GM18499 (cell line): Measurements from ENCODE around the gene IFT81.
"Not testable (repeated sequence)": the region's sequence is repeated elsewhere in the genome, so short reads cannot be mapped to it uniquely, and the experiment has no call there.

Experiments
- ATAC-seq: cut with Tn5 transposase; IDR thresholded peaks from one replicate; pipeline ENCODE4 v1.9.1; 2021; ENCODE audit warnings: moderate number of reproducible peaks; ENCODE audit not compliant: insufficient read depth, unreplicated experiment

IFT81 gene

DNA sequence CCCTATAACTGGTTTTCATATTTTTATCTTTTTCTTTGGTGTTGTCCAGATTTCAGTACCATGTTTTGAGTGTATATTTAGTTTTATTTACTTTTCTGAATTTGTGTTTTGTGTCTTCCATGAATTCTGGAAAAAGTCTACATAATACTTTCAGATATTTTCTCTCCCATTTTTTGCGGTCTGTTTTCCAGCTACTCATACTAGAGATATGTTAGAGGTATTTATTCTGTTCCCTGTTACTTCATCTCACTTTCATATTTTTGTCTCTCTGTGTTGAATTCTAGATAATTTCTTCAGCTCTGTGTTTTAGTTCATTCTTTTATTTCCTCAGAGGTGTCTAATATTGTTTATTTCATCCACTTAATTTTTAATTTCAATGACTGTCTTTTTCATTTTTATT is 74.2 kb downstream of the IFT81 start:
- no peak for ATAC-seq

- ATAC-seq, result no peak
Measured at GRCh38 chr12:110199339-110200123, 75.4 kb downstream of the IFT81 start.

GRCh38 chr12:110200124-110200417 is 75.9 kb downstream of the IFT81 start:
- ATAC-seq, result no peak

DNA sequence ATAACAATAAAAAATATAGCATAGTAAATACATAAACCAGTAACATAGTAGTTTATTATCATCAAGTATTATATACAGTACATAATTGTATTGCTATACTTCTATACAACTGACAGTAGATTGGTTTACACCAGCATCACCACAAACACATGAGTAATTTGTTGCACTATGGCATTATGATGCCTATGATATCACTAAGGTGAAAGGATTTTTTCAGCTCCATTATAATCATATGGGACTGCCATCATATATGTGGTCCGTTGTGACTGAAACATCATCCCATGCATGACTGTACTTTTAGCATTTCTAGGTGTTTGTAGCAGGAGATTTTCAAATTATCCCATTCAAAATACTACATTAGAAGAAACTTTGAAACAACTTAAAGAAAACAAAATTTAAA is 77.8 kb downstream of the IFT81 start:
- ATAC-seq, result no peak

DNA sequence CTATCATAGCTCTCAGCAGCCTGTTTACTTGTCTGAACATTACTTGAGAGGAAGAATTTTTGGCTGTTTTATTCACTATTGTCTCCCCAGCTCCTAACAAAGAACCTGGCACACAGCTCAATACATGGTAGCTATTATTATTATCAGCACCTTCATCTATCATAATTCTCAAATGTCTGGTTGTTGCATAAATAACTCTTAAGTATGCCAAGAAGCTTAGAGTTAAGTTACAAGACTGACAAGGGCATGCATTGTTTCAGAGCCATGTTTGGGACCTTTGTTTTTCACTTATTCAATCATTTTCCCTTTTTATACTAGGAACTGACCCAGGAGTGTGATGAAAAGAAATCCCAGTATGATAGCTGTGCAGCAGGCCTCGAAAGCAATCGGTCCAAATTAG is 79.4 kb downstream of the IFT81 start:
- no peak for ATAC-seq

DNA sequence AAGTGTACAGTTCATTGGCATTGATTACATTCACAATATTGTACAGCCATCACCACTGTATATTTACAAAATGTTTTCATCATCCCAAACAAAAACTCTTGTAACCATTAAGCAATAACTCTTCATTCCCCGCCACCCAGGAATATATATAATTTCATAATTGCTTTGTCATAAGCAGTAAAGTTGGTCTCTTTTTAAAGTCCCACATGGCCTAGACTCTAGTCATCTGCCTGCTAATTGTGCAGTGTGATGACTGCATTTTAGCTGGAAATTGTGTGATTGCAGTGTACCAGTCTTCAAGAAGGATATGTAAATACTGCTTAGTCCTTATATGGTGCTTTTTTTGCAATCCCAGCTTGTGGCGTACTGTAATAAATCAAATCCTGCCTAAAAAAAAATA is 81.8 kb downstream of the IFT81 start:
- ATAC-seq, result no peak

- not testable (repeated sequence) for ATAC-seq
Measured at GRCh38 chr12:110211639-110212536, 87.7 kb downstream of the IFT81 start.

DNA sequence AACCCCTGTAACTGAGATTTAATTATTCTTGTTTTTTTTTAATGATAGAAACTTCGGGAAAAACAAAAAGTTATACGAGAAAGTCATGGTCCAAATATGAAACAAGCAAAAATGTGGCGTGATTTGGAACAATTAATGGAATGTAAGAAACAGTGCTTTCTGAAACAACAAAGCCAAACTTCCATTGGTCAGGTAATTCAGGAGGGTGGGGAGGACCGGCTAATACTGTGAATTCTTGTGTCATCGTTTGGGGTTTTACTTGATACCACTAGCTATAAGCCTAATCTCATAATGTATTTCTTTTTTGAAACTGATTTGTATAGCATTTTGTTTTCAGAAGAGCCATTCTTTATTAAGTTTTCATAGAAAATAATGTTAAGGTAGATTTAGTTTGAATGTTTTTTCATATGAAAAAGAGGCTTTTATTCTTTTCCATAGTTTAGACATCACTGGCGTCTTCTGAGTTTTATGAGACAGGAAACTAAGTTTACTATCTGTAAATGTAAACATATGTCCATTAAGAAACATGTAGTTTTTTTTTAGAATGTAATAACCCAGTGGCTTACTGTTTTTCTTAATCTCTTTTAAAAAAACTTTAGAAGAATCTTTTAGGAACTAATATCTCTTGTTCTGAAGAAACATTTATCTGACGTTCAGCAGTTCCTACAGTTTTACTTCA is 94.0 kb downstream of the IFT81 start:
- no peak for ATAC-seq

DNA sequence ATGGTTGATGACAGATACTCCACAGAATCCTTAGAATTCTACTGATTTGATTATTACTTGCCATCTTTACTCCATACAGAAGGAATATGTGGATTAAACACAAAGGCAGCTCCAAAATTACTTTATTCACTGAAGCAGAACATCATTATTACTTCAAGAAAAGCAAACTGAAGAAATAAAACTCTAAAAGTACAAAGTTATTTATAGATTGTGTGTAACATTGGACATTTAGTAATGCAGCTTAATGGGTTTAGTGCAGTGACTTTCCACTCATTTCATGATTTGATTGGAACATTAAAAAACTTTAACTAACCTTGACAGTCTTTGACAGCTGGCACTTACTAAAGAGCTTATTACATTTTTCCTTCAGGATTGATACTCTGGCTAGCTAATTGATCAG is 97.9 kb downstream of the IFT81 start:
- no peak for ATAC-seq

DNA sequence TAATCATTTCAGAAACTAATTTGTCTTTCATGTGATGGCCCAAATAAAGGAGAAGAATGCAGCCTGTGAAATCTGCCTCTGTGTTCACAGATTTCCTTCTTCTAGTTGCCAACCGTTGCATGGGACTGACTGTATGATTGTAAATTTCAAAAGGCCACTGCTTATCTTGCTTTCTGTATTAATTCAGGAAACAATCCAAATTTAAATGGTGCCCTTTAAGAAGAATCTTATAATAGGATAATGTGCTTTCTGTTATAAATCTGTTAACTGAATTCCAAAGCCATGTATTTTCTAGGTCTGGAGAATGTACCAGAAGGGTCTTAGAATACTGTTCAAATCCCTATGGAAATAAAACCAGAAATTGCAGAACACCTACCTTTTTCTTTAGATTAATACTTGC is 98.3 kb downstream of the IFT81 start:
- no peak for ATAC-seq

DNA sequence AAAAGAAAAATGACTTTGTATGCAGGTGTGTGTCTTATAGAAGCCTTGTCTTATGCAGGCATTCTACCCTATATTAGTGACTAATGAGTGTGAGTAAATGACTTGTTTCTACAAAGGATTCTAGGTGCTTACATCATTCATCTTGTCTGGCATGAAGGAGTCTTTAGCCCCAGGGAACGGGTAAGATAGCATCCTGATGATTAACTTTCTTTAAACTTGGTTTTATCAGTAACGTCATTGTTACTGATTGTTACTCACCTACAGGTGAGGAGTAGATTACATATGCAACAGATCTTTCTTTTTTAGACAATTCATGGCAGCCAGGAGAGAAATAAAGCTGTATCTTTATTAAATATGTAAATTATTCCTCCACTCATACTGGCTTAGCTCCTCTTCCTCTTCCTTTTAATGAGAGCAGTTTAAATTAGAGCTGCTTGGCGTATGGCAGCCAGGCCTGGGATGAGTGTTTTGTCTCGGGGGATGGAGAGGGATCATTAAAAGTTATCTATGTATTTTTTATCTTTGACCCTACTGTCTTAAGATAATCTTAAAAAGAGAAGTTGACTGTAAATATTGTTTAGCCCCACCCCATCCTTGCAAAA is 99.7 kb downstream of the IFT81 start:
- no peak for ATAC-seq

GRCh38 chr12:110224379-110225304 is 100.5 kb downstream of the IFT81 start:
- no peak for ATAC-seq

DNA sequence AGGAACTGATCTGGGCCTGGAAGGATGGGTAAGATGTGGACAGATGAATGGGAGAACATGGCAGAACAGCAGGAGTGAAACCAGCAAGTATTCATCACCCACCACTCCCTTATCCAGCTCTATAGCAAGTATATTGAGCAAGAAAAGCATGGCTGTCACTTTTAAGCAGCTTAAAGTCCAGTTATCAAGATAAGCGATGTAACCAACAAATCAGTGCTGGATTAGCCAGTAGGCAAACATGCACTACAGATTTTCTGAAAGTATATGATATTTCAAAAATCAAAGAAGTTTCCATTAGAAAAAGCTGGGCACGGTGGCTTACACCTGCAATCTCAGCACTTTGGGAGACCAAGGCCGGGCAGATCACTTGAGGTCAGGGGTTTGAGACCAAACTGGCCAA is 103.0 kb downstream of the IFT81 start:
- no peak for ATAC-seq

DNA sequence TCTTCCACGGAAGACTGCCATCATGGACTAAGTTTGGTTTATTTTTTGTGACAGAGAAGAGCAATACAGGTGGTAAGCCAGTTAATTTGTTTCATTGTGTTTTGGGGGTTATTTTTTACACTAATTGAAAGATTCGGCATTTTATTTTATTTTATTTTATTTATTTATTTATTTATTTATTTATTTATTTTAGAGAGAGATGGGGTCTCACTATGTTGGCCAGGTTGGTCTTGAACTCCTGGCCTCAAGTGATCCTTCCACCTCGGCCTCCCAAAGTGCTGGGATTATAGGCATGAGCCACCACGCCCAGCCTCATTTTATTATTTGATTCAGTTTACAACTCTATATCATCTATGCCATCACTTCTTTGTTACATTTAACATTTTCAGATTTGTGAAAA is 104.2 kb downstream of the IFT81 start:
- not testable (repeated sequence) for ATAC-seq

DNA sequence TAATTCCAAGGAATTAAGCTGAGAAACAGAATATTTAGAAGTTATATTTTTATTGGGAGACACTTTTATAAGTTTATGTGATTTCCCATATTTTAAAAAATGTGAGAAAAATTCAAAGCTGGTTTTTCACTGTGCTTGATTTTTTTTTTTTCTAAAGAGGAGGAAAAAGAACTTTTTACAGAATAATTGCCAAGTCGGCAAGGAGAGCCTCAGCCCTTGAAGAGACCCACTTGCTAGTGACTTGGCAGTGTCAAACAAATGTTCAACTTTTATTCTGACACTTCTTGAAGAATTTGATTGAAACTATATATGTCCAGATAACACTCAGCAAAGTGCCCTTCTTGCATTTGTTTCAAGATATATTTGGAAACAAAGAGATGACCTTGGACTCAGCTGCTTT is 104.6 kb downstream of the IFT81 start:
- ATAC-seq, result no peak

GRCh38 chr12:110229409-110229808 is 105.3 kb downstream of the IFT81 start:
- ATAC-seq, result no peak

DNA sequence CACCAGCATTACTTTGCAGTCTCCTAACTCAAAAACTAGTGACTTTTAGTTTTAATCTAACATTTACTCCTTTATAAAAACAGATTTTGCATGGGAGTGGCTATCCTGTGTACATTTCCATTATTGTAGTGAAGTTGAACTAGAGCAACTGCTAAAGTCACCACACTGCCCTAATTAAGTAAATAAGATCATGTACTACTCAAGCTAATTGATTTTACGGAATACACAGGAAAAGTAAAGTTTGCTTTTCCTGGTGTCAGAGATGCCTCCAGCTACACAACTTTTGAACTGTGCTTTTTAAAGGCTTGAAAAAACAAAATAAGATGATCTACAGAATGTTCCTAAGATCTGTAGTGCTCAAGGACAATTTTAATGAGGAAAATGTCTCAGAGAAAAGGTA is 106.5 kb downstream of the IFT81 start:
- ATAC-seq, result no peak

DNA sequence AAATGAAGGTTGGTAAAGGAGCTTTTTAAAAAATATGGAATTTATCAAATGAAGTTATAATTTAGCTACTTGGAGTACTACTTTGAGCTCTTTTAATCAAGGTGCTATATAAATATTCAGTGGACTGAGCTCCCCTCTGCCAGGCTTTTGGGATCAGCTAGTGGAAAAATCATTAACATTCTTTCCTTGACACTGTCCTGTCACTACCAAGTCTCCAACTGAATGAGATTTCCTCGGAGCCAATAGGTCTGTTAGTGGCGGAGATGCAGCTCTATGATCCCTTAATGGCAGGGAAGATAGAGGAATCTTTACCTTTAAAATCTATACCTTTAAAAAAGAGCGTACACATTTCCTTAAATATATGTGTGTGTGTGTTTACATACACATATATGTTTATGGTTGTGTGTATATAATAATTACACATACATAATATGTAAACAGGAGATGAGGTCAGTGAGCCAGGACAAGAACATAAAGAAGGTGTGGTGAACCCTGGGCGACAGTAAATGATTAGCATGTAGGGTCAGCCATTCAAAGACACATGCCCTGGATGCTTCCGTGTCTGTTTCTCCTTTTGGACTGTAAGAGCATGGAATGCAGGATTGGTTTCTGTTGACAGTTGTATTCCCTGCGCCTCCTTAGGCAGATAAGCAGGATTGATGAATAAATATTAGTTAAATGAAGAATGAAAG is 109.2 kb downstream of the IFT81 start:
- ATAC-seq, result no peak

GRCh38 chr12:110234331-110234751 is 110.2 kb downstream of the IFT81 start:
- no peak for ATAC-seq
